Tibial artery (tissue), 4 donors: ENCODE measurements around the gene ZNF407.

Experiments used
- DNase-seq, 2 donors: peaks; one replicate each; pipeline ENCODE4 v3.0.0-alpha.2; 2019
- H3K27ac ChIP-seq, 2 donors: fragments of 200-600 bp; sonication (generic) in 1 of 2; 1 replicate in 1 of 2; 2 replicates in 1 of 2; pipeline ENCODE4 v1.5.1; 2018 to 2019; ENCODE audit warnings: mild to moderate bottlenecking in 1 of 2
- H3K27me3 ChIP-seq, 2 donors: fragments of 200-600 bp; sonication (generic) in 1 of 2; one replicate each; pipeline versions ENCODE4 v1.5.1 to v1.6.0; 2016 to 2019
- H3K36me3 ChIP-seq, 3 donors: fragments of 200-600 bp; sonication (generic) in 2 of 3; one replicate each; pipeline ENCODE4 v1.5.1; 2016 to 2019; ENCODE audit warnings: mild to moderate bottlenecking in 2 of 3
- H3K4me1 ChIP-seq, 4 donors: fragments of 200-600 bp; sonication (generic) in 2 of 4; 1 replicate in 3 of 4; 2 replicates in 1 of 4; pipeline ENCODE4 v1.5.1; 2016 to 2019
- H3K4me3 ChIP-seq, 2 donors: fragments of 200-600 bp; sonication (generic) in 1 of 2; 1 replicate in 1 of 2; 2 replicates in 1 of 2; pipeline ENCODE4 v1.5.1; 2018 to 2019; ENCODE audit warnings: mild to moderate bottlenecking in 2 of 2
- H3K9me3 ChIP-seq, 3 donors: fragments of 200-600 bp; sonication (generic) in 1 of 3; one replicate each; pipeline ENCODE4 v1.5.1; 2016 to 2019
- CTCF ChIP-seq, 2 experiments: fragments of 200-600 bp in 1 of 2; fragments of 450-650 bp in 1 of 2; IDR thresholded peaks; one replicate each; pipeline ENCODE4 v1.5.1; 2017 to 2019; ENCODE audit warnings: antibody characterized with exemption in 2 of 2, mild to moderate bottlenecking in 1 of 2, moderate library complexity in 1 of 2
- intact Hi-C: fragments of 100-400 bp; cut with DNase I; formaldehyde crosslinking; loops from one replicate; pipeline ENCODE4 v1.15.0; 2023; ENCODE audit warnings: low total_unique reads

Gene ZNF407

GRCh38 chr18:74790451-74790850, 192.8 kb downstream of the ZNF407 start:
- intact Hi-C loops: no loop called here

GRCh38 chr18:74791501-74792194, 194.0 kb downstream of the ZNF407 start:
- intact Hi-C loops: no loop called here
- DNase-seq: no peak
- H3K4me3 ChIP-seq: no peak overlapping the region
- peaks cover 0 to under 1% (median 0%) of the 10 kb centered on the region in 4 donors for H3K4me1 ChIP-seq
- TF ChIP-seq CTCF (IDR thresholded peaks at IDR 0.05): no peak
- H3K36me3 ChIP-seq: no peaks in the 10 kb centered on the region
- H3K27ac ChIP-seq: no peak overlapping the region
- no peaks in the 10 kb centered on the region for H3K9me3 ChIP-seq
- H3K27me3 ChIP-seq: no peaks in the 10 kb centered on the region

More at GRCh38 chr18:74790451-74790850, 192.8 kb downstream of the ZNF407 start:
- DNase-seq: no peak
- Histone ChIP-seq H3K27me3 (no peaks in the 10 kb centered on the region), H3K9me3 (no peaks in the 10 kb centered on the region), H3K27ac (no peak overlapping the region), H3K4me1 (no peaks in the 10 kb centered on the region), H3K4me3 (no peak overlapping the region), H3K36me3 (no peaks in the 10 kb centered on the region)
- no peak for TF ChIP-seq CTCF (IDR thresholded peaks at IDR 0.05)

GRCh38 chr18:74793746-74794145, 196.1 kb downstream of the ZNF407 start:
- Histone ChIP-seq H3K36me3 (no peaks in the 10 kb centered on the region), H3K4me3 (no peak overlapping the region), H3K27ac (no peak overlapping the region), H3K4me1 (peaks cover 0 to 12% (median 6%) of the 10 kb centered on the region in 4 donors), H3K27me3 (no peaks in the 10 kb centered on the region), H3K9me3 (no peaks in the 10 kb centered on the region)
- DNase-seq: no peak
- intact Hi-C loops: no loop called here
- no peak for TF ChIP-seq CTCF (IDR thresholded peaks at IDR 0.05)

- Histone ChIP-seq H3K4me3 (no peak overlapping the region), H3K27me3 (no peaks in the 10 kb centered on the region), H3K4me1 (peaks cover 0 to 12% (median 6%) of the 10 kb centered on the region in 4 donors), H3K36me3 (no peaks in the 10 kb centered on the region), H3K27ac (no peak overlapping the region), H3K9me3 (no peaks in the 10 kb centered on the region)
- TF ChIP-seq CTCF (IDR thresholded peaks at IDR 0.05): no peak
- intact Hi-C loops: no loop called here
- DNase-seq: no peak
These were observed 198.1 kb downstream of the ZNF407 start for GRCh38 chr18:74795751-74796150.

- H3K4me3 ChIP-seq: no peak overlapping the region
- no peaks in the 10 kb centered on the region for H3K36me3 ChIP-seq
- H3K27me3 ChIP-seq: no peaks in the 10 kb centered on the region
- no peaks in the 10 kb centered on the region for H3K9me3 ChIP-seq
- TF ChIP-seq CTCF (IDR thresholded peaks at IDR 0.05): no peak
- H3K4me1 ChIP-seq: peaks cover 0 to 12% (median 6%) of the 10 kb centered on the region in 4 donors
- H3K27ac ChIP-seq: no peak overlapping the region
- intact Hi-C loops: no loop called here
- DNase-seq: no peak
These were observed 198.5 kb downstream of the ZNF407 start for GRCh38 chr18:74796211-74796610.
